ENCODE measurements around the gene STKLD1. TPM values are rescaled to one million over a fixed set of nuclear protein-coding genes. Genes with fewer than 3 reads are reported as not detected.

STKLD1 gene
- total RNA-seq, 6 experiments from 2014 or later: 0.46 to 1.4 (median 0.68) TPM

GRCh38 chr9:133360400-133361393 lies 15.5 kb upstream of the STKLD1 start:
- H3K4me3 Mint-ChIP-seq: no peak overlapping the region; the same call in 1 of the 2 replicates
- no peak for DNase-seq
- H3K9me3 Mint-ChIP-seq: no peaks in the 10 kb centered on the region
- H3K4me1 Mint-ChIP-seq (ENCODE audit: low read depth): peaks cover 19% of the 10 kb centered on the region
- H3K36me3 Mint-ChIP-seq (ENCODE audit: low read depth): peaks cover 34% of the 10 kb centered on the region
- no peak for TF ChIP-seq CTCF (IDR thresholded peaks at IDR 0.05)
- H3K27ac Mint-ChIP-seq: peak overlapping the region; percentile 45
- H3K27me3 Mint-ChIP-seq (ENCODE audit: insufficient read depth): peaks cover 6% of the 10 kb centered on the region

- no peak for DNase-seq
- Mint-ChIP-seq H3K36me3 (ENCODE audit: low read depth) (peaks cover 34% of the 10 kb centered on the region), H3K4me1 (ENCODE audit: low read depth) (peaks cover 19% of the 10 kb centered on the region), H3K9me3 (no peaks in the 10 kb centered on the region), H3K27me3 (ENCODE audit: insufficient read depth) (peaks cover 3% of the 10 kb centered on the region; the same call in 1 of the 2 replicates), H3K27ac (peak overlapping the region; percentile 45; the same call in 1 of the 2 replicates), H3K4me3 (no peak overlapping the region)
- TF ChIP-seq CTCF (IDR thresholded peaks at IDR 0.05): no peak
Measured at GRCh38 chr9:133361507-133362092, 14.6 kb upstream of the STKLD1 start.

- Mint-ChIP-seq H3K27me3 (ENCODE audit: insufficient read depth) (peaks cover 3% of the 10 kb centered on the region), H3K4me3 (no peak overlapping the region), H3K27ac (peak overlapping the region; percentile 33), H3K4me1 (ENCODE audit: low read depth) (peaks cover 13% of the 10 kb centered on the region), H3K36me3 (ENCODE audit: low read depth) (peaks cover 34% of the 10 kb centered on the region), H3K9me3 (no peaks in the 10 kb centered on the region)
- no peak for DNase-seq
- no peak for TF ChIP-seq CTCF (IDR thresholded peaks at IDR 0.05)
Measured at GRCh38 chr9:133362359-133363044, 13.7 kb upstream of the STKLD1 start.

GRCh38 chr9:133366435-133366834 lies 9.7 kb upstream of the STKLD1 start:
- Mint-ChIP-seq H3K27me3 (ENCODE audit: insufficient read depth) (peaks cover 6% of the 10 kb centered on the region), H3K4me3 (no peak overlapping the region), H3K9me3 (no peaks in the 10 kb centered on the region), H3K27ac (no peak overlapping the region), H3K4me1 (ENCODE audit: low read depth) (peaks cover 33% of the 10 kb centered on the region), H3K36me3 (ENCODE audit: low read depth) (peaks cover 50% of the 10 kb centered on the region)
- DNase-seq: no peak
- TF ChIP-seq CTCF (IDR thresholded peaks at IDR 0.05): no peak

GRCh38 chr9:133367221-133367620 lies 8.9 kb upstream of the STKLD1 start:
- H3K9me3 Mint-ChIP-seq: no peaks in the 10 kb centered on the region
- H3K4me3 Mint-ChIP-seq: no peak overlapping the region
- H3K27ac Mint-ChIP-seq: no peak overlapping the region
- peaks cover 41% of the 10 kb centered on the region for H3K4me1 Mint-ChIP-seq (ENCODE audit: low read depth)
- H3K36me3 Mint-ChIP-seq (ENCODE audit: low read depth): peaks cover 46% of the 10 kb centered on the region
- DNase-seq: no peak
- no peak for TF ChIP-seq CTCF (IDR thresholded peaks at IDR 0.05)
- H3K27me3 Mint-ChIP-seq (ENCODE audit: insufficient read depth): peaks cover 6% of the 10 kb centered on the region

Measured in HFFc6 (cell line).